Stimulated activated CD8-positive, alpha-beta memory T cell treated with anti-CD3 and anti-CD28 coated beads, Interleukin-7, amount 100 ng/mL, for 4 hours (primary cell): ENCODE data around the gene SF3B1.
"Not testable (repeated sequence)": the region's sequence is repeated elsewhere in the genome, so short reads cannot be mapped to it uniquely, and the experiment has no call there.

ENCODE experiments used
- DNase-seq, 2 donors: peaks; one replicate each; pipeline ENCODE4 v3.0.0-alpha.2; 2020; ENCODE audit warnings: low read depth in 2 of 2

Gene SF3B1

DNA sequence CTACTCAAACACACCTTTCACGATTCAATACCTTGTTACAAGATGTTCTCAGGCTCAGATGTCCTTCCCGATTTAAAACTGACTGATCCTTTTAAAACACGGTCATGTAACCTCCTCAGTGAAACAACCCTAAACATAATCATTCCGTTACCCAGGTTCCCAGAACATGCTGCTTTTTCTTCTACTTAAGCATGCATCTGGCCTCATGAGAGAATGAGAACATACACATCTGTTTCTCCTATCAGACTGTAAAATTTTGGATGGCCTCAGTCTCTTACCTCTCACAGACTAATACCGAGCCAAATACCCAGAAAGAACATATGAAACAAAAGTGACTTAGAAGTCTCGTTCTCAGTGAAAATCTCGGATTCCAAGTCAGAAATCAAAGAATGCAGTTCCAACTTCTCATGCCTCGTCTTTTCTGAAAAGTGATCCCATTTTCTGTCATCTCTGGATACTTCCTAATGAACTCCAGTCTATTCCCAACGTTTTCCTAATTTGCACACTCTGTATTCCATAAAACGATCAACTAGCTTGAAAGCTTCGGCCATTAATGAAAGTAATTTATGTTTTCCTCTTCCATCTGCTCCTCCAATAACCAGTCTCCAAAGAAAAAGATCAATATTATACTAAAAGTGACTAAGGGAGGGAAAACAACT, 919 bp downstream of the SF3B1 start:
- no peak for DNase-seq

DNA sequence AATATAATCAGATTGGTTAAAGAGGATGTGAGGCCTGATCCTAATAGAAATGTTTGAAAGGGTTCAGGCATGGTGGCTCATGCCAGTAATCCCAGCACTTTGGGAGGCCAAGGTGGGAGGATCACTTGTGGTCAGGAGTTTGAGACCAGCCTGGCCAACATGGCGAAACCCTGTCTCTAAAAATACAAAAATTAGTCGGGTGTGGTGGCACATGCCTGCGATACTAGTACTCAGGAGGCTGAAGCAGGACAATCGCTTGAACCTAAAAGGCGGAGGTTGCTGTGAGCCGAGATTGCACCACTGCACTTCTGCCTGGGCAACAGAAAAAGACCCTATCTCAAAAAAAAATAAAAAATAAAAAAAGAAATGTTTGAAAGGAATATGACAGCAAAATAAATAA, 2.3 kb downstream of the SF3B1 start:
- not testable (repeated sequence) for DNase-seq

DNA sequence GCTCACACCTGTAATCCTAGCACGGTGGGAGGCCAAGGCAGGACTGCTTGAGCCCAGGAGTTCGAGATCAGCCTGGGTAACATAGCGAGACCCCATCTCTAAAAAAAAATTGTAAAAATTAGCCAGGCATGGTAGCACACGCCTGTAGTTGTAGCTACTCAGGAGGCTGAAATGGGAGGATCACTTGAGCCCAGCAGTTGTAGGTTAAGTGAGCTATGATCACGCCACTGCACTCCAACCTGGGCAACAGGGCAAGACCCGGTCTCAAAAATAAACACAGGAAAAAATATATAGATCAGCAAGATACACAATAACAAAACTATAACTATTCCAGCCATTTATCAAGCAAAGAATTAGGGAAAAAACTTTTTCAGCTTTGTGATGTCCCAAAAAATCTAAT, 3.0 kb downstream of the SF3B1 start:
- no peak for DNase-seq

DNA sequence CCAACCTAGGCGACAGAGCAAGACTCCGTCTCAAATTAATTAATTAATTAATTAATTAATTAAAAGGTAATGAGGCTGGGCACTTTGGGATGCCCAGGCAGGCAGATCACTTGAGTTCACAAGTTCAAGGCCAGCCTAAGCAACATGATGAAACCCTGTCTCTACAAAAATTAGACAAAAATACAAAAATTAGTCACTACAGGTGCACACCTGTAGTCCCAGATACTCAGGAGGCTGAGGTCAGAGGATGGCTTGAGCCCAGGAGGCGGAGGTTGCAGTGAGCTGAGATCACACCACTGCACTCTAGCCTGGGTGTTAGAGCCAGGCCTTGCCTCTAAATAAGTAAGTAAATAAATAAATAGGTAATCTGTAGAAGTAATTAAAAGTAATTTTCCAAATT, 6.8 kb downstream of the SF3B1 start:
- no peak for DNase-seq

DNA sequence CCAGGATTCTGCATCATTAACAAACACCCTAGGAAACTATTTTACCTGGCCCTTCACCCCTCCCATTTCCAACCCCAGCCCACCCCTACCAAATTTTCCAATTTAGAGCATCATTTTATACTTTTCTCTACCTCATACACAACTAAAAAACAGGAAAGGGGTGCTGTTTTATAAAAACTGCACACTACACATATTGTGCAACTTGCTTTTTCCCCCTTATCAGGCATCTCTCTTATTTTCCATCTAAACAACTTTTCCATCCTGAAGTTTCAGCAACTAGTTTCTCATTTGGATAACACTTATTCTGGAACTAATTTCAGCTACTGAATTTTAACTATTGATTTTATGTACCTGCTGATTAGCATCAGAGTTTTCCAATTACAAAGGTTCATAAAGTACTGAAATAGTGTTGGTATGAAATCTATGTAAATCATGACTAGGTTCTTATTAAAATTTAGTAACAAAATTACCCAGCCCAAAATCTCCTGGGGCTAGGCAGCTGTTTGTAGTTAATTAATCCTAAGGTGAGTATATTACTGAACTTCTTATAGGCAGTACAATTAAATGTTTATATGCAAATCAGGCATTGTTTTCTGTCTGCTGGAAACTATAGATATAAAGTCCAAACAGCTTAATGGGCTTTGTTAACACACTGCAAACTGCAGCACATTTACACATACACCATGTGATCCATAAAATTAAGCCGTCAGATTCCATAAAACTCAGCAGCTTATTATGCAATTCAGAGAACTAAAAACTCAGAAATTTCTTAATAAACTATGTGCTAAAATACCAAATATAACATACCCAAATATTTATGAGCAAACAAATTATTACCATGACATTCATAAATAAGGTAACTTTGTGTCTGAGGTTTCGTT, 7.9 kb downstream of the SF3B1 start:
- DNase-seq, result no peak

DNA sequence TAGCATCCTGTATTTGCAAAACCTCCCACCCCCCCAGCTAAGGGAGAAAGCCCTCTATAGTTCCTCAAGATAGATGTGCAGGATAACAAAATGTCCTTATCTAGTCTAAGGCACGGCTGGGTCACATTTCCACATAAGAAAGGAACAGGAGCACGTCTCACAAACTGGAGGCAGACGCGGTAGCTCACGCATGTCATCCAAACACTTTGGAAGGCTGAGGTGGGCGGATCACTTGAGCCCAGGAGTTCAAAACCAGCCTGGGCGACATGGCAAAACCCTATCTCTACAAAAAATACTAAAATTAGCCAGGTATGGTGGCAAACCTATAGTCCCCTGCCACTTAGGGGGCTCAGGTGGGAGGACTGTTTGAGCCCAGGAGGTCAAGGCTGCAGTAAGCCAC, 9.3 kb downstream of the SF3B1 start:
- no peak for DNase-seq

DNA sequence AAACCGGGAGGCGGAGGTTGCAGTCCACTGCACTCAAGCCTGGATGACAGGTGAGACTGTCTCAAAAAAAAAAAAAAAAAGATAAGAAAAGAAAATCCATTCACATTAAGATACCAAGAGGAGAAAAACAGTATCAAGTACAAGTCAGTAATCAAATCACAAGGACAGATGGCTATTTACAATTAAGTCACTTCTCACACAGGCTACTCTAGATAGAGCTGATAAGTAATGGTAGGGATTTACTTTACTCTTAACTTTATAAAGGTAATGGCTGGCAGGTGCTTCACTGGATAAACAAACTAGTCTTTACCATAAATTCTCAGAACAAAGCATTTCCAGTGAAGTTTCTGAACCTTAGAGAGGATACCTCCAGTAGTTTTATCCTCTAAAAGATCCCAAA, 11.5 kb downstream of the SF3B1 start:
- DNase-seq, result no peak

DNA sequence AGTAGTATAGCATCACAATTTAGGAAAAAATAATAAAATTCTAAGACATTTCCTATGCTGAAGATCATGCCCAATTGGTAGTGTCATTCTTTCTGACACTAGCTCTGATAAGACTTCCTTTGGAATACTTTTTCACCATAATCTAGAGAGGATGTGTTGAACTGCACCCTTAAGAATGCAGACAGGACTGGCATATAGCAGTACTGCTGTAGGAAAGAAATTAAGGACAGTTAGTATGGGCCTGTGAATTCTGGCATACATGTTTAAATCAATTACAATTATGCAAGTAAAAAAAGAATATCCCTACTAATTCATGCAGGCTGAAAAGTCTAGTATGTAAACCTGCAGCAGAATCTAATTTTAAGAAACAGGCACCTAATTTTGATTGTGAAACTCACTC, 15.4 kb downstream of the SF3B1 start:
- no peak for DNase-seq

DNA sequence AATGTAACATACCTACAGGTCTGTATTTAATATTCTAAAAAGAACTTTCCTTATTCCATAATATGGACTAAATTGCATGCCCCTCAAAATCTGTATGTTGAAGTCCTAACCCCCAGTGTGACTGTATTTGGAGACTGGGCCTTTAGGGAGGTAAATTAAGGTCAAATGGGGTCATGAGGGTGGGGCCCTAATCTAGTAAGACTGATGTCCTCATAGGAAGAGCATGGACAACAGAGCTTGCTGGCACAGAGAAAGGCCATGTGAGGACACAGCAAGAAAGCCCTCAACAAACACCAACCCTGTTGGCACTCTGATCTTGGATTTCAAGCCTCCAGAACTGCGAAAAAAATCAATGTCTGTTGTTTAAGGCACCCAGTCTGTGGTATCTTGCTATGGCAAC, 18.6 kb downstream of the SF3B1 start:
- DNase-seq, result no peak

DNA sequence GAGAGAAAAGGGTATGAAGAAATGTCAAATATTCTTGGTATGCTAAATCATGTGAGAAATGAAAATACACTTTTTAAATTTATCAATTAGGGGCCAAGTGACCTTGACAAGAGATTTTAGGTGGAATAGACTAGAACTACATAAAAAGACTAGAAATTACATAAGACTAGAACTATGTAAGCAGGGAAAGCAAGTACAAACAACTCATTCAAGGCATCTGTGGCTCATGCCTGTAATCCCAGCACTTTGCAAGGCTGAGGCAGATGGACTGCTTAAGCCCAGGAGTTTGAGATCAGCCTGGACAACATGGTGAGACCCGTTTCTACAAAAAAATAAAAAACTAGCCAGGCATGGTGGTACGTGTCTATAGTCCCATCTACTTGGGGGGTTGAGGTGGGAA, 20.3 kb downstream of the SF3B1 start:
- no peak for DNase-seq

DNA sequence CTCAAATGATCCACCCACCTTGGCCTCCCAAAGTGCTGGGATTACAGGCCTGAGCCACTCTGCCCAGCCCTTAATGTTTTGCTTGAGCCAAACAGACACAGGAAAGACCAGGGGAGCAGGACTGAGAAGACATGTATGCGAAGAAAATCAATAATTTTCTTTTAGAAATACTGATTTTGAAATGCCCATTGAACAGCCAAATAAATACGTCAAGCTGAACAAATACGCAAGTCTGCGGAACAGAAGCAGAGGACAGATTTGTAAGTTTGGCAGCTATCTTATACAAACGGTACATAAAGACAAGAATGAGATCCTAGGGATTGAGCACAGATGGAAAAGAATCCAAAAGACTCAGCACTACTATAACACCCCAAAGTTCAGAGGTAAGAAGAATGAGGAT, 20.8 kb downstream of the SF3B1 start:
- DNase-seq, result no peak

DNA sequence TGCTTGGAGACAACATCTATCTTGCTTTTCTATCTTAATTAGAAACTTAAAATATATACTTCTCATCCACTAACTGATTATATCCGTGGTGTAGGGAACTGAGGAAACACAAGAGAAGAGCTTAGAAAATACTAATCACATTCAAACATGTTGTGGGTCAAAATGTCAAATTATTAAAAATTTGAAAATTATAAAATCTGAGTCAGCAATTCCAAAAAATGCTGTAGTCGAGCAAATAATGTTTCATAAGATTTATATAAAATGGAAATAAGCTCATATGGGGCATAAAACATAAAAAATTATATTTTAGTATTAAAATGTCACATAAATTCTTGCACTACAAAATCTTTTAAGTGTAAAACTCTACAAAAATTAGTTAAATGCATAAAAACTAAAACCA, 29.2 kb downstream of the SF3B1 start:
- no peak for DNase-seq

DNA sequence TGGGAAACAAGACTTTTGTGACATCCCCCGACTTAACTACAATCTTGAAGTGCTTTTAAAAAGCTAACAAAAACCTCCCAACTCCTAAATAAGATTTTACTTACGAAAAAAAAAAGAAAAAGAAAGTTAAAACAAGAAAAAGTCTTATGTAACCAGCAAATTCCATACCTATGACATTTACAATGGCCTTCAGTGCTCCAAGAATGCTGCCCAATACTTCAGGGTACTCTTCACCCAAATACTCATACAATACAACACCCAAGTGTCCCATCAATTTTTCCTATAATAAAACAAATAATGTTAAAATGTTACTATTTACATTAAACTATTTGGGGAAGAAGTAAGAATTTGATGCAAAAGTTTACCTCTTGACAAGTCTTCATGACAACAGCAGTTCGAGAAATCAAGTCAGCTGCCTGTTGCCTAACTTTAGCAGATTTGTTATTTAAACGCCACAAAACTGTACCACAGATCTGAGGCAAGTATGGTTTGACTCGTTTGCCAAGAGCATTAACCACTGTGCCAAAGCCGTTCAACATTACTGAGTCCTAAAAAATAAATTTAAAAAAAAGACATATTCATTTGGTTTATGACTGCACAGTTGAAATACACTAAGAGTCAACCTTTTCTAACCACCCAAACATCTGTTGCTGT, 34.8 kb downstream of the SF3B1 start:
- DNase-seq, result no peak

DNA sequence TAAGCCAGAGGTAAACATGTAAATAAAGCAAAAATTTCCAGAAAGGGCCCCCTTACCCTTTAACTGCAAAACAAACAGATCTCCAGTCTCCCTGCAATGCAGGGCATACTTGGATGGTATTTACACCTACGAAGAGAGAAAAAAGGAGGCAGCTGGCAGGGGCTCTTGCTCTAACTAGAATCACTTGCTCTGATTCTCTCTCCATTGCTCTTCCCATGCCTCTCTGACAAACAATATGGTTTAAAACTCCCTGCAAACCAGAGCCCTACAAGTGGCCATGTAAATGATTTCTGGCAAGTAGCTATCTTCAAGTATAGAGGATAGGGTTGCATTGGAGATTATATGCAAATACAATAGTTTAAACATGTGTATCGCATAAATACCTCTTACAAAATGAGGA, 35.9 kb downstream of the SF3B1 start:
- no peak for DNase-seq

DNA sequence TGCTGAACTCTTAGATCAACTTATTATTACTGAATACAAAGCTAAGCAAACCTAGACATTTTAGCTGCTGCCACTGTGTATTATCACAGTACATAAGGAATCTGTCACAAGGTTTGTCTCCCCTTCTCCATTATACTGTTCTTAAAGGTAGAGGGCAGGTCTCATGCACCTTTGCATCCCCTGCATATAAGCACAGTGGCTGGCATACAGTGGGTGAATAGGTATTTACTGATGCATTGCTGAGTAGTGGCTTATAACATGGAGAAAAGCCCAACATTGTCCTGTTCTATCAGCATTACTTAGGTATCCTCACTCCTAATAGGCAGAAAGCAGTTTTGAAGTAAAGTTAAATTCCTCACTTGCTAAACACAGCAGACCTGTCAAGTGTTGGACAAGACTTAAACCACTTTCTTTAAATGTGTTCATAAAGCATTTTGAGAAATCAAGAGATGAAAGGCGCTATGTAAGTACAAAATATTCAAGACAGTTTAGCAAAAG, 43.6 kb downstream of the SF3B1 start:
- DNase-seq, result no peak

DNA sequence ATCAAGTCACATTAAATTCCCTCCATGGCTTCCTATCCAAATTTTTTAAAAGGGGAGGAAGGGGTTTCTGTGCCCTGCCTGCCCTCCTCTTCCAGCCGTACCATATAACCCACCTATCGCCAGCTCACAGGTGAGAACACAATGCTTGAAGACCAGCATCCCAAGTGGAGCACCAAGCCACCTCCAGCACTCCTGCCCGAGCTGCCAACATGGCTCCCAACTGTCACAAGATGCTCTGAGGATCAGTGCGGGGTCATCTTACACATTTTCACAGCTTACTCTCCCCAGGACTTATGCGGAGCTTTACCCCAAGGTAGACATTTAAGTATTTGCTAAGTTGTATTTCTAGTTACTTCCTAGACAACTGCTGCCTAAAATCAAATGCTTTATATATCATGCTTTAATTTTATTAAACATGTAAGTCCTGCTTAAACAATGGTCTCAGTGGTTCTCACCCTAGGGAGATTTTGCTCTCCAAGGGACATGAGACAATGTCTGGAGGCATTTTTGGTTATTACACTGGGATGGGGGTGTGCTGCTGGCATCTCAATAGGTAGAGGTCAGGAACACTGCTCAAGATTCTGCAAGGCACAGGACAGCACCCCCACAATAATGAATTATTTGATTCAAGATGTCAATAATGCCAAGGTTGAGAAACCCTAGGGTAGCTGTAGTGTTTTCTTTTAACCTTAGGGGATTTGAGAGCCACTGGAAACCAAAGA, 45.8 kb downstream of the SF3B1 start:
- no peak for DNase-seq

DNA sequence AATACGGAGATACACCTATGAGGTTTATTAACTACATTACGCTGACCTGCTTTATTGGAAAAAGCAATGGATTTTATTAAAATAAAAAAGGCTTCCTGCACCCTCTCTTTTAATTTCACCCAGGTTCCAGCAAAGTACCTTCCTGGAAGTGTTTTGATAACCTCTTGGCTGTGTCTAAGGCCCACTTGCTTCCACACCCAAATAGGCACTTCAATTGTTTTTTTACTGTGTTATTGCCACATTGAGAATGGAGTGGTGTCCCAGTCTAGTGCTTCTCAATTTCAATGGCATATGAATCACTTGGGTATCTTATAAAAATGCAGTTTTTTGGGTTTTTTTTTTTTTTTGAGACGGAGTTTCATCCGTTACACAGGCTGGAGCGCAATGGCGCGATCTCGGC, 47.6 kb downstream of the SF3B1 start:
- DNase-seq, result no peak

DNA sequence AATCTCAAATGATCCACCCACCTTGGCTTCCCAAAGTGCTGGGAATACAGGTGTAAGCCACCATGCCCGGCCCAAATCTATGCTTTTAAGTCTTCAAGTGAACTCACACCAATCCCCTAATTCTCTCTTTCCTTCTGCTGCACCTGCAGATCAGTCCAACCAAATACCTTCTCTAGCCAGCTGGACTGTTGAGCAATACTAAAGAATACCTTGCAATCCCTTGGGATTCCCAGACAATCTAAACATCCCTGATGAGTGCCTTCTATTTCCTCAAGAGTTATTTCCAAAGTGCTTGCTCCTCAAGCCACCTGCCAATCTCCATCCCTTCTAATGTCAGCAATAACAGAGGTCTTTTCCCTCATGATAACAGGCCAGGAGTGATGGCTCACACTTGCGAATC, 48.6 kb downstream of the SF3B1 start:
- DNase-seq, result no peak

DNA sequence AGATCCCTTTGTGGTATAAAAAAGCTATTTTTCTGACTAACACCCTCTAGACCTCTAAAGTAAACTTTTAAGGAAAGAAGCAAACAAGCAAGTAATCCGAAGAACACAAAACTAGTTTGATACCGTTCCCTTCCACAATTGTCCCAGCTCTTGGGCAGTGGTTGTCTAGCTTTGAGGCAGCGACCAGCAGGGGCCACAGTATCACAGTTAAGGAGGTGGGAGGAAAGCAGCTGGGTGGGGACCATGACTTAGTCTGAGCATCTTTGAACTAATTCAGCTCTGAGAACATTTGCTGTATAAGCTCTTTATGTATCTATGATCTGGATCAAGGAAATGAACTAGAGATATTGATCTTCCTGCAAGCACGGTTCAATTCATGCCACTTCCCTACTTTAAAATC, 51.0 kb downstream of the SF3B1 start:
- no peak for DNase-seq

DNA sequence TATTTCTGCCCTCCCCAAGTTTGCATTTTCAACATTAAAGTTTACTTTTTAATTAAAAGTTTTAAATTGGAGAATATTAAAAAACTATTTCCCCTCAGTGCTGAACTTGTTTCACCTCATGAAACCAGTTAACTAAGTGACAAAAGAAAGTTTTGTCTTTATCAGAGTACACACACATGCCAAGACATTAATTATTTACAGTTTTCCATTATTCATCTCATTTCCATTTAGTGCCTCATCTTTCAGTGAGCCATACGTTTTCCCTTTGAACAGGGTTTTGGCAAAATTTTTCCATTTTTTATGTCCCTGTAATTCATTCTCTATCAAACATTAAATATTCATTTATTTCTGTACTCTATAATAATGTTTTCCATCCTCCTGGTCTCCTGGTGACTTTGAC, 53.2 kb downstream of the SF3B1 start:
- DNase-seq, result no peak

DNA sequence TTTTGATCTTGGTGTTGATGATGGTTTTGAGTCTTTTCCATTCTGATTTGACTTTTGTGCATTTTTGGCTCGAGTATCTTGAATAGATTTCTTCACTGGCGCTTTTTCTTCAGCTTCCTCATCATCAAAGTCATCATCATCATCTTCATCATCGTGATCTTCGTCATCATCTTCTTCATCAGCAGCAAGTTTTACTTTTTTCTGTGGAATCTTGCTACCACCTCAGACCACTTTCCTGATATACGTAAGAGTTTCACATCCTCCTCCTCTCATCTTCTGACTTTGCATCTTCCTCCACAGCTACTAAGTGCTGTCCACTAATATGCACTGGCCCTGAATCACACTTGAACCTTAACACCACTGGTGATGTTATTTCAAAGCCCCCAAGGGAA, 54.9 kb downstream of the SF3B1 start:
- DNase-seq, result not testable (repeated sequence)

DNA sequence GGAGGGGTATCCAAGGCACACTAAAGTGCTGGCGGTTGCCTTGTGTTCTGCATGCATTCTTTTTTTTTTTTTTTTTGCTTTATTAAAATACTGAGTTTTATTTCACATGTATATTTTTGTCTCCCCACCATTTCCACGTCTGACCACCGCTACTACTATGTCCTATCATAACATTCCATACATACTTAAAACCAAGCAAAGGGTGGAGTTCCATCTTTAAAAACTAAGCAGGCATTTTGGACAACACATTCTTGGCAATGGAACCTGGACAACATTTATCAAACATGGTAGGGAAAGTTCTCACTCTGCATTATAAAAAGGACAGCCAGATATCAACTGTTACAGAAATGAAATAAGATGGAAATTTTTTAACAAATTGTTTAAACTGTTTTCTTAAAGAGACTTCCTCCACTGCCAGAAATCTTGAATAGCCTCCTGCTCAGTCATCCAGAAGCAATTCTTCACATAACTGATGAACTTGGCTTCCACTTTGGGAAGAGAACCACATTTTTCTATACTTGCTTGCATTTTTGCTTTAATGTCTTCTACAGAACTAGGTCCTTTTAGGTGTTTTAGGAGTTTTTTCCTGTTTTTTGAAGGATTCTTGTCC, 55.4 kb downstream of the SF3B1 start:
- not testable (repeated sequence) for DNase-seq
